ENCODE measurements around the gene INCA1. TPM values are rescaled to one million over a fixed set of nuclear protein-coding genes. Genes with fewer than 3 reads are reported as not detected.

INCA1 gene
- total RNA-seq, 1 donor from 2014 or later, result 0.34 TPM

DNA sequence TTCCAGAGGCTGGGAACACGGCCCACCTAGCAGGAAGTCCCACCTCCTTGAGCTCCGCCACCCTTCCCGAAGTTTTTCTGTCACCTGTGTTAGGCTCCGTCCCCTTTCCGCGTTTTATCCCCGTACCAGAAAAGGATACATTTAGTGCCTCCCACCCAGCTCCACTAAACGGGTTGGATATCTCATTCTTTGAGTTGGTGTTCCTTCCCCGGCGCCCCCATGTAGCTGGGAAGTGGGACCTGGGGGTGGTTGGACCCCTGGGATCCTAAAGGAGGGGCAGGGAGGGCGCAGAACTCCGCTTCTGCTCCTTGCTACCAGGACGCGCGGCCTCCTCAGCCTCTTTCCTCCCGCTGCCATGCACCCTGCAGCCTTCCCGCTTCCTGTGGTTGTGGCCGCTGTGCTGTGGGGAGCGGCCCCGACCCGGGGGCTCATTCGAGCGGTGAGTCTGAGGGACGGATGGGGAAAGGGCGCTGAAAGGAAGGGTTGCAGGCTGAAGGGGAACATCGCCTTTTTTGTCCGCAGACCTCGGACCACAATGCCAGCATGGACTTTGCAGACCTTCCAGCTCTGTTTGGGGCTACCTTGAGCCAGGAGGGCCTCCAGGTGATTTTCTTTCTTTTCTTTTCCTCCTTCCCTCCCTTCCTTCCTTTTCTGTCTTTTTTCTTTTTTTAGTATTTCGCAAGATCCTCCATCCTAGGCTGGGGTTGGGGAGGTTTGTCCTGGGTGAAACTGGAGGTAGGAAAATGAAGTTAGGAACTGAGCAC is 56.6 kb downstream of the INCA1 start:
- Mint-ChIP-seq H3K27ac (peak overlapping the region; percentile 94), H3K27me3 (ENCODE audit: insufficient read depth) (no peaks in the 10 kb centered on the region), H3K9me3 (no peaks in the 10 kb centered on the region), H3K36me3 (ENCODE audit: low read depth) (peaks cover 62% of the 10 kb centered on the region), H3K4me3 (peak overlapping the region; percentile 100), H3K4me1 (ENCODE audit: low read depth) (peaks cover 63% of the 10 kb centered on the region)
- intact Hi-C loops (cut with micrococcal nuclease), result loop anchor here (1.0 to 5.0 kb wide), 9 partner anchors 8 to 573 kb away; partner anchors contain the start of genes C17orf107, INCA1, KIF1C and MED11
- DNase-seq (ENCODE audit: low spot score), result peak; percentile 56

DNA sequence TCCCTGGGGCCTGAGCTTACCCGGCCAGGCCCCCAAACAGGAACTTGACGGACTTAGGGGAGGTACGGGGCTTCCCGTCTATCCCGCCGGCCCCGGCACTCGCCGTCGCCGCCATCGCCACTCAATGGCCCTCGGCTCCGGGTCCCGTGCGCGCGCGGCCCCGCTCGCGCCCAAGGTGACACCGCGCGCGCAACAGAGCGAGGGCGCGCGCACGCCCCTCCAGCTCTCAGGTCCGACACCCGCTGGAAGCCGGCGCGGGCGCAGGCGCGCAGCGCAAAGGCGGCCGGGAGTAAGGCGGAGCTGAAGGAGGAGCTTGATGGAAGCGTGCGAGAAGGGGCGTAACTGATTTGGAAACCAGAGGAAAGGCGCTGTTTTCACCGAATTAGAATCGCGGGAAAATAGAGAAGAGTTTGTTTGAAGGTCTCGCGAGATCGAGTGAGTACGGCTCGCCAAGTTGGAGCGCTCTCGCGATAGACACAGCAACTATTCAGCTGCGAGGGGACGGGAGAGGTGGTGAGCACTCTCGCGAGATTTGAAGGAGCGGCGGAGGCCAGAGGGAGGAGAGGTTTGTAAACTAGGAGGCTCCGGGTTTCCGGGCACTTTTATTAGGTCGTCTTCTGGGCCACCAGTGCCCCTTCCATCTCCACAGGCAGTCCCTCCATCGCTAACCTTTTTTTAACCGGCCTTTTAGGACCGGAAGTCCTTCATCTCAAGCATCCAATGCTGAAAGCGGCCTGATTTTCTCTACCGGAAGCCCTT is 57.3 kb downstream of the INCA1 start, which contains the start of the genes RNF167 and SLC25A11:
Gene RNF167 (plus strand): TSS at position 473 of the 759 bp plus-strand sequence. CDS start 642 bp downstream, outside the sequence.
Gene SLC25A11 (minus strand): TSS at position 251 of the 759 bp plus-strand sequence. CDS start 136 bp downstream, at position 115.
- intact Hi-C loops (cut with micrococcal nuclease), result loop anchor here (1.0 to 5.0 kb wide), 9 partner anchors 8 to 573 kb away; partner anchors contain the start of genes C17orf107, INCA1, KIF1C and MED11
- peaks cover 54% of the 10 kb centered on the region for H3K36me3 Mint-ChIP-seq (ENCODE audit: low read depth)
- no peaks in the 10 kb centered on the region for H3K9me3 Mint-ChIP-seq
- peak within 1 kb of the TSS; percentile 94 for H3K27ac Mint-ChIP-seq
- peaks cover 56% of the 10 kb centered on the region for H3K4me1 Mint-ChIP-seq (ENCODE audit: low read depth)
- H3K27me3 Mint-ChIP-seq (ENCODE audit: insufficient read depth), result no peaks in the 10 kb centered on the region
- H3K4me3 Mint-ChIP-seq, result peak within 1 kb of the TSS; percentile 100
- peak; percentile 98 for DNase-seq (ENCODE audit: low spot score)

DNA sequence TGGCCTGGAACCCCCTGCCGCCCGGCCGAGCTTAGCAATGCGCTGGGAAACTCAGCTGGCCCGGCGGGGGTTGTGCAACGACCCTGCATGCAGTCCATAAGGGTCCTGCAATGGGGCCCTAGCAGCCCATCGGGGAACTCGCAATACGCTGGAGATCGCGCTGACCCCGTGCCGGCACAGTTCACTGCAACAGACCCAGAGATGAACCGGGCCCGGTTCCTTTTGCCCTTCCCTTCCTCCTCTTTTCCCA is 57.9 kb downstream of the INCA1 start:
- Mint-ChIP-seq H3K9me3 (no peaks in the 10 kb centered on the region), H3K27me3 (ENCODE audit: insufficient read depth) (no peaks in the 10 kb centered on the region), H3K4me1 (ENCODE audit: low read depth) (peaks cover 54% of the 10 kb centered on the region), H3K36me3 (ENCODE audit: low read depth) (peaks cover 50% of the 10 kb centered on the region), H3K27ac (peak overlapping the region; percentile 87), H3K4me3 (peak overlapping the region; percentile 100)
- DNase-seq (ENCODE audit: low spot score), result no peak
- intact Hi-C loops (cut with micrococcal nuclease), result no loop called here

DNA sequence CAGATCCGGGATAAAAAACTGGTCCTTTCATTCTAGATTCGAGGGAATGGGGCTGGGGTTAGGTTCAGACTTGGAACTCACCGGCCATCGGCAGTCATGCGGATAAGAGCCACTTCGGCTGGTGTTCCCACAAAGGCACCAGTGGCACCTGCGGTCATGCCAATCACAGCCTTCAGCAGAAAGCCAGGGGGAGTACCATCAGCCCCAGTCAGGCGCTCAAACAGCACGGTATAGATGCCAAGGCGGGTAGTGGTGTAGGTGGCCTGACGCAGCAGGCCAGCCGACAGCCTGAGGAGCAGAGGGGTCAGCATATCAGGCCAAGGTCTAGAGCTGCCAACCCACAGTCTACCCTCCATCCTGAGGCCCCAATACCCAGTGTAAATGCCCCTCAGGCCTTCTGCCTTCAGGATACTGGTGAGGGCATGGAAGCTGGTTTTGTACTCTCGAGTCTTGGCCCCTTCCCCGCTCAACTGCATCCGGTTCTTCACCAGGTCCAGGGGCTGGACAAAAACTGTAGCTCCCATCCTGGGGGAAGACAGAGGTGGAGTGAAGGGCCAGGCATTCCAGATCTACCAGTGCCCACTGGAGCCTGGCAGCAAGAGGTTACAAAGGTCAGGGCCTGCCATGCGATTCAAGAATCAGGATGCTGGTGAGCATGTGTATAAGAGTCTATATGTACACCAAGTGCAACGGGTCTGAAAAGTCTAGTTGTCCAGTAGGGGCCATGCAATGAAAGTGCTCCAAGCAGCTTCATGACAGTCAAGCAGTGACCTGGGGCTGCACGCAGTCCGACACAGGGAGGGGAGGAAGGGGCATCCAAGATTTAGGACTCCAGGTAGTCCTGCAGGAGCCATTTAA is 58.4 kb downstream of the INCA1 start:
- Mint-ChIP-seq H3K4me1 (ENCODE audit: low read depth) (peaks cover 54% of the 10 kb centered on the region), H3K9me3 (no peaks in the 10 kb centered on the region), H3K4me3 (peak overlapping the region; percentile 100), H3K36me3 (ENCODE audit: low read depth) (peaks cover 50% of the 10 kb centered on the region), H3K27ac (peak overlapping the region; percentile 87), H3K27me3 (ENCODE audit: insufficient read depth) (no peaks in the 10 kb centered on the region)
- intact Hi-C loops (cut with micrococcal nuclease), result no loop called here
- DNase-seq (ENCODE audit: low spot score), result no peak

Other genes with a start within 250 kb of the INCA1 start
- gene TM4SF5, start 225.6 kb downstream of the INCA1 start, total RNA-seq, result not detected in 2 replicates
- not detected in 2 replicates for gene VMO1, start 211.2 kb downstream of the INCA1 start, total RNA-seq
- gene GLTPD2, start 208.6 kb downstream of the INCA1 start, total RNA-seq, result not detected in 2 replicates
- 205 and 208 TPM in 2 replicates for gene PSMB6, start 201.4 kb downstream of the INCA1 start, total RNA-seq
- gene PLD2, start 190.4 kb downstream of the INCA1 start, total RNA-seq, result 16.7 and 22.2 TPM in 2 replicates
- gene MINK1, start 164.2 kb downstream of the INCA1 start, total RNA-seq, result 66.5 and 67.5 TPM in 2 replicates
- gene C17orf107, start 98.0 kb downstream of the INCA1 start, total RNA-seq, result 1.3 and 1.8 TPM in 2 replicates
- gene CHRNE, start 94.4 kb downstream of the INCA1 start, total RNA-seq, result 0.52 and 0.61 TPM in 2 replicates
- gene GP1BA, start 65.2 kb downstream of the INCA1 start, total RNA-seq, result not detected in 2 replicates
- gene SLC25A11, start 57.5 kb downstream of the INCA1 start, total RNA-seq, result 111 and 116 TPM in 2 replicates
- gene RNF167, start 57.3 kb downstream of the INCA1 start, total RNA-seq, result 138 and 140 TPM in 2 replicates
- 1,423 and 1,429 TPM in 2 replicates for gene PFN1, start 49.0 kb downstream of the INCA1 start, total RNA-seq
- 42.5 and 44.5 TPM in 2 replicates for gene ENO3, start 46.4 kb downstream of the INCA1 start, total RNA-seq
- gene SPAG7, start 29.7 kb downstream of the INCA1 start, total RNA-seq, result 66.5 and 69.5 TPM in 2 replicates
- 98.5 and 103 TPM in 2 replicates for gene CAMTA2, start 9.8 kb downstream of the INCA1 start, total RNA-seq
- 68.4 and 71.3 TPM in 2 replicates for gene KIF1C, start 428 bp upstream of the INCA1 start, total RNA-seq
- 0.20 and 0.23 TPM in 2 replicates for gene SLC52A1, start 37.9 kb upstream of the INCA1 start, total RNA-seq
- gene ZFP3, start 80.9 kb upstream of the INCA1 start, total RNA-seq, result 1.9 and 2.0 TPM in 2 replicates
- 17.3 and 19.3 TPM in 2 replicates for gene ZNF232, start 114.4 kb upstream of the INCA1 start, total RNA-seq
- 0.03 and 0.05 TPM in 2 replicates for gene USP6, start 118.5 kb upstream of the INCA1 start, total RNA-seq
- gene ZNF594, start 194.3 kb upstream of the INCA1 start, total RNA-seq, result 8.5 and 8.8 TPM in 2 replicates
- not detected in 2 replicates for gene SCIMP, start 237.3 kb upstream of the INCA1 start, total RNA-seq